ENCODE measurements around the gene KCNJ10. TPM values are rescaled to one million over a fixed set of nuclear protein-coding genes. Genes with fewer than 3 reads are reported as not detected.
A peak's percentile ranks its signal among the peaks of the same experiment; 100 is the strongest.

Gene KCNJ10
- total RNA-seq, 6 experiments from 2014 or later = 0.23 to 3.1 (median 0.31) TPM; not detected in 1

- ATAC-seq = no peak
- Histone ChIP-seq H3K4me3 (no peak overlapping the region), H3K9me3 (no peaks in the 10 kb centered on the region), H3K36me3 (no peaks in the 10 kb centered on the region), H3K27ac (no peak overlapping the region), H3K27me3 (no peaks in the 10 kb centered on the region), H3K4me1 (peaks cover 0 to 3% (median 0%) of the 10 kb centered on the region in 4 donors)
- DNase-seq = no peak
- TF ChIP-seq CTCF (IDR thresholded peaks at IDR 0.05) = no peak
- no peak for TF ChIP-seq POLR2A (IDR thresholded peaks at IDR 0.05)
- 41% methylated on average over 4 of the region's 4 CpGs for WGBS (ENCODE audit: insufficient coverage, low coverage, low lambda C conversion rate, missing lambda C conversion rate)
- intact Hi-C loops (cut with DNase I) = no loop called here
These were observed 9.5 kb upstream of the KCNJ10 start for GRCh38 chr1:160079448-160079847.

- peaks cover 0 to 1% (median 0%) of the 10 kb centered on the region in 4 donors for H3K4me1 ChIP-seq
- no peak overlapping the region for H3K27ac ChIP-seq
- intact Hi-C loops (cut with DNase I) = no loop called here
- 21% methylated on average over 7 of the region's 8 CpGs for WGBS (ENCODE audit: insufficient coverage, low coverage, low lambda C conversion rate, missing lambda C conversion rate)
- ATAC-seq (peak; percentile 72 to 83 (median 76)), DNase-seq (peak in 1 of 3 donors; percentile 57)
- no peaks in the 10 kb centered on the region for H3K36me3 ChIP-seq
- TF ChIP-seq CTCF (IDR thresholded peaks at IDR 0.05) = peak; percentile 57 to 83 (median 66)
- TF ChIP-seq POLR2A (IDR thresholded peaks at IDR 0.05) = no peak
- no peak overlapping the region for H3K4me3 ChIP-seq
- H3K27me3 ChIP-seq = no peaks in the 10 kb centered on the region
- H3K9me3 ChIP-seq = no peaks in the 10 kb centered on the region
These were observed 8.7 kb upstream of the KCNJ10 start for GRCh38 chr1:160078512-160079195.

- Histone ChIP-seq H3K36me3 (no peaks in the 10 kb centered on the region), H3K9me3 (no peaks in the 10 kb centered on the region), H3K4me3 (no peak overlapping the region), H3K27ac (no peak overlapping the region), H3K27me3 (no peaks in the 10 kb centered on the region), H3K4me1 (no peaks in the 10 kb centered on the region)
- intact Hi-C loops (cut with DNase I) = no loop called here
- ATAC-seq = peak in 3 of 4 donors; percentile 25 to 42 (median 29)
- TF ChIP-seq POLR2A (IDR thresholded peaks at IDR 0.05) (no peak), CTCF (IDR thresholded peaks at IDR 0.05) (no peak)
- DNase-seq = no peak
These were observed 7.5 kb upstream of the KCNJ10 start for GRCh38 chr1:160077486-160077885.

GRCh38 chr1:160076295-160076694, 6.3 kb upstream of the KCNJ10 start:
- H3K27ac ChIP-seq = no peak overlapping the region
- ATAC-seq (no peak), DNase-seq (no peak)
- H3K4me1 ChIP-seq = no peaks in the 10 kb centered on the region
- H3K27me3 ChIP-seq = no peaks in the 10 kb centered on the region
- no peak overlapping the region for H3K4me3 ChIP-seq
- H3K9me3 ChIP-seq = no peaks in the 10 kb centered on the region
- WGBS (ENCODE audit: insufficient coverage, low coverage, low lambda C conversion rate, missing lambda C conversion rate) = 75% methylated on average over 3 of the region's 3 CpGs
- no peak for TF ChIP-seq CTCF (IDR thresholded peaks at IDR 0.05)
- no peak for TF ChIP-seq POLR2A (IDR thresholded peaks at IDR 0.05)
- no peaks in the 10 kb centered on the region for H3K36me3 ChIP-seq
- intact Hi-C loops (cut with DNase I) = no loop called here

Data from right lobe of liver (tissue), 6 donors.